Lower lobe of right lung (tissue), 2 donors: ENCODE measurements around the gene MINK1. TPM values are rescaled to one million over a fixed set of nuclear protein-coding genes. Genes with fewer than 3 reads are reported as not detected.

Source experiments
- ATAC-seq, 2 donors: fragments of 200-7000 bp; cut with Tn5 transposase; one replicate each; pipeline ENCODE4 v1.9.1; 2020 to 2022; ENCODE audit warnings: mild to moderate bottlenecking in 2 of 2, moderate library complexity in 2 of 2
- DNase-seq: peaks from one replicate; pipeline ENCODE4 v3.0.0-alpha.2; 2020
- H3K27ac ChIP-seq: fragments of 200-600 bp; one replicate; pipeline ENCODE4 v1.8.0; 2022
- H3K27me3 ChIP-seq: fragments of 200-600 bp; one replicate; pipeline ENCODE4 v1.8.0; 2022; ENCODE audit warnings: low read depth
- H3K36me3 ChIP-seq: fragments of 200-600 bp; one replicate; pipeline ENCODE4 v1.8.0; 2022; ENCODE audit warnings: mild to moderate bottlenecking
- H3K4me1 ChIP-seq: fragments of 200-600 bp; one replicate; pipeline ENCODE4 v1.8.0; 2022
- H3K4me3 ChIP-seq: fragments of 200-600 bp; one replicate; pipeline ENCODE4 v1.8.0; 2022; ENCODE audit warnings: mild to moderate bottlenecking
- H3K9me3 ChIP-seq: fragments of 200-600 bp; one replicate; pipeline ENCODE4 v1.8.0; 2022
- CTCF ChIP-seq: fragments of 200-600 bp; IDR thresholded peaks from one replicate; pipeline ENCODE4 v1.8.0; 2022; ENCODE audit warnings: antibody characterized with exemption, mild to moderate bottlenecking
- intact Hi-C: fragments of 100-400 bp; cut with DNase I; formaldehyde crosslinking; loops from one replicate; pipeline ENCODE4 v1.11.0; 2022
- total RNA-seq: library from RNA; stranded (reverse); fragmentation: NEBNext Ultra II Directional; extraction: Animal tissue kit (Norgen Biotek cat#: 25700); gene quantifications from one replicate; pipeline ENCODE4 v1.2.1, GENCODE V29; 2021
- donor health status: DM: no; HTN: yes; CAD: no; lungs with severe emphysema.

The MINK1 gene
- total RNA-seq, 1 donor from 2014 or later: 155 TPM

GRCh38 chr17:4937553-4937952, 104.4 kb downstream of the MINK1 start:
- TF ChIP-seq CTCF: no peak
- DNase-seq (no peak), ATAC-seq (no peak)
- intact Hi-C loops: no loop called here
- H3K4me3 ChIP-seq: no peak overlapping the region
- H3K27me3 ChIP-seq: no peaks in the 10 kb centered on the region
- H3K9me3 ChIP-seq: no peaks in the 10 kb centered on the region
- H3K4me1 ChIP-seq: peaks cover 37% of the 10 kb centered on the region
- peaks cover 36% of the 10 kb centered on the region for H3K36me3 ChIP-seq
- no peak overlapping the region for H3K27ac ChIP-seq

- Histone ChIP-seq H3K4me3 (no peak overlapping the region), H3K36me3 (peaks cover 41% of the 10 kb centered on the region), H3K27ac (no peak overlapping the region), H3K27me3 (no peaks in the 10 kb centered on the region), H3K9me3 (no peaks in the 10 kb centered on the region), H3K4me1 (peaks cover 41% of the 10 kb centered on the region)
- intact Hi-C loops: no loop called here
- DNase-seq (no peak), ATAC-seq (no peak)
- TF ChIP-seq CTCF: no peak
These were observed 104.9 kb downstream of the MINK1 start for GRCh38 chr17:4938069-4938491.

- Histone ChIP-seq H3K9me3 (no peaks in the 10 kb centered on the region), H3K27ac (peak overlapping the region; percentile 90), H3K36me3 (peaks cover 50% of the 10 kb centered on the region), H3K4me1 (peaks cover 49% of the 10 kb centered on the region), H3K4me3 (peak overlapping the region; percentile 97), H3K27me3 (no peaks in the 10 kb centered on the region)
- intact Hi-C loops: no loop called here
- ATAC-seq (no peak), DNase-seq (no peak)
- TF ChIP-seq CTCF: no peak
These were observed 105.8 kb downstream of the MINK1 start for GRCh38 chr17:4938688-4939545.

- TF ChIP-seq CTCF: no peak
- Histone ChIP-seq H3K27me3 (no peaks in the 10 kb centered on the region), H3K4me3 (peak overlapping the region; percentile 97), H3K27ac (peak overlapping the region; percentile 90), H3K9me3 (no peaks in the 10 kb centered on the region), H3K4me1 (peaks cover 49% of the 10 kb centered on the region), H3K36me3 (peaks cover 55% of the 10 kb centered on the region)
- intact Hi-C loops: no loop called here
- ATAC-seq (no peak), DNase-seq (peak; percentile 70)
These were observed 106.3 kb downstream of the MINK1 start for GRCh38 chr17:4939546-4939795.

- H3K4me1 ChIP-seq: peaks cover 52% of the 10 kb centered on the region
- peaks cover 60% of the 10 kb centered on the region for H3K36me3 ChIP-seq
These were observed 106.8 kb downstream of the MINK1 start, which contains the start of the genes RNF167 and SLC25A11 for GRCh38 chr17:4939796-4940554. Gene RNF167, plus strand, starts transcription at chr17:4940268. Its CDS starts 642 bp downstream, at chr17:4940910. Gene SLC25A11, minus strand, starts transcription at chr17:4940046. Its CDS starts 136 bp downstream, at chr17:4939910.

More at GRCh38 chr17:4939796-4940554, 106.8 kb downstream of the MINK1 start, which contains the start of the genes RNF167 and SLC25A11:
- ATAC-seq: peak; percentile 95 to 97
- no peaks in the 10 kb centered on the region for H3K9me3 ChIP-seq
- DNase-seq: peak; percentile 96
- no peaks in the 10 kb centered on the region for H3K27me3 ChIP-seq
- H3K4me3 ChIP-seq: peak within 1 kb of the TSS; percentile 97
- H3K27ac ChIP-seq: peak within 1 kb of the TSS; percentile 90
- no peak for TF ChIP-seq CTCF
- intact Hi-C loops: no loop called here
